HCT116 (cell line): ENCODE results near the gene CDKN2A. TPM values are rescaled to one million over a fixed set of nuclear protein-coding genes. Genes with fewer than 3 reads are reported as not detected.

ENCODE experiments used
- ATAC-seq: fragments of 200-7000 bp; cut with Tn5 transposase; 2 replicates; pipeline ENCODE4 v1.9.1; 2020; ENCODE audit warnings: mild to moderate bottlenecking, moderate library complexity
- BruUV-seq: library from RNA; stranded (reverse); fragments of 400-500 nt; replicated peaks from 2 replicates; lab custom pipeline; 2021; lab: Mats Ljungman, UMichigan
- CTCF ChIA-PET: fragments of 300-600 bp; sonication (Branson Sonifier 250); formaldehyde crosslinking; loops from one replicate; lab custom pipeline; 2021; ENCODE audit warnings: antibody characterized with exemption; lab: Charles Lee
- POLR2A ChIA-PET: fragments of 300-600, 350-600 bp; sonication (Branson Sonifier 250); formaldehyde crosslinking; loops from one replicate; lab custom pipeline; 2021; ENCODE audit warnings: antibody characterized with exemption; lab: Charles Lee
- RAD21 ChIA-PET, 2 experiments: fragments of 300-600 bp; sonication (Branson Sonifier 250); formaldehyde crosslinking; loops; one replicate each; lab custom pipeline; 2023; ENCODE audit warnings: low total read pairs in 2 of 2; ENCODE audit not compliant: uncharacterized antibody in 2 of 2, unreplicated experiment in 2 of 2, low non-redundant PET in 1 of 2; lab: Charles Lee
- DNase-seq: peaks from one replicate; pipeline ENCODE4 v3.0.0-alpha.2; 2010; ENCODE audit warnings: low read depth, low spot score
- H2AFZ ChIP-seq: fragments of 200-600 bp; shearing (Covaris generic), sonication (generic); 2 replicates; pipeline ENCODE4 v1.6.1; 2017; ENCODE audit warnings: low read depth, mixed run types, mixed read lengths, antibody characterized with exemption, low read length; ENCODE audit not compliant: poor library complexity, severe bottlenecking
- H3K27ac ChIP-seq: 2 replicates; pipeline ENCODE4 v1.5.1; 2012; ENCODE audit warnings: low read depth, low read length
- H3K27me3 ChIP-seq: fragments of 200-600 bp; sonication (generic); 2 replicates; pipeline ENCODE4 v1.6.1; 2016; ENCODE audit warnings: mixed run types, low read length, mixed read lengths; ENCODE audit not compliant: insufficient read depth
- H3K36me3 ChIP-seq, 2 experiments: fragments of 200-500 bp in 1 of 2; fragments of 200-600 bp in 1 of 2; sonication (Bioruptor generic) in 1 of 2; sonication (generic) in 1 of 2; 2 replicates each; pipeline versions ENCODE4 v1.5.1 to v1.6.1; 2014 to 2016; ENCODE audit warnings: low read length in 2 of 2, inconsistent platforms in 1 of 2, mixed read lengths in 1 of 2, mixed run types in 1 of 2; ENCODE audit not compliant: insufficient read depth in 2 of 2, control insufficient read depth in 1 of 2
- H3K4me1 ChIP-seq, 2 experiments: fragments of 200-600 bp in 1 of 2; sonication (generic) in 1 of 2; 2 replicates each; pipeline versions ENCODE4 v1.5.1 to v1.6.1; 2012 to 2017; ENCODE audit warnings: low read length in 2 of 2, inconsistent platforms in 1 of 2, mild to moderate bottlenecking in 1 of 2, mixed read lengths in 1 of 2, mixed run types in 1 of 2, moderate library complexity in 1 of 2; ENCODE audit not compliant: insufficient read depth in 2 of 2, control insufficient read depth in 1 of 2
- H3K4me2 ChIP-seq: fragments of 200-600 bp; sonication (generic); 2 replicates; pipeline ENCODE4 v1.6.1; 2017; ENCODE audit warnings: mixed run types, low read length, mixed read lengths
- H3K4me3 ChIP-seq, 2 experiments: fragments of 200-600 bp in 1 of 2; sonication (generic) in 1 of 2; replicated peaks in 1 of 2; 2 replicates each; pipeline ENCODE4 v1.5.1; 2011 to 2016; ENCODE audit warnings: low read length in 2 of 2, control low read depth in 1 of 2, low read depth in 1 of 2, mild to moderate bottlenecking in 1 of 2, mixed read lengths in 1 of 2, mixed run types in 1 of 2
- H3K79me2 ChIP-seq: fragments of 200-600 bp; sonication (generic); 2 replicates; pipeline ENCODE4 v1.6.1; 2017; ENCODE audit warnings: mild to moderate bottlenecking, mixed run types, low read length, moderate library complexity, mixed read lengths; ENCODE audit not compliant: insufficient read depth
- H3K9ac ChIP-seq: fragments of 200-600 bp; sonication (generic); 2 replicates; pipeline ENCODE4 v1.6.1; 2016; ENCODE audit warnings: low read length, mixed read lengths
- H3K9me2 ChIP-seq: fragments of 200-600 bp; sonication (generic), shearing (Covaris generic); 2 replicates; pipeline ENCODE4 v1.6.1; 2017; ENCODE audit warnings: mixed run types, mild to moderate bottlenecking, moderate library complexity; ENCODE audit not compliant: insufficient read depth
- H3K9me3 ChIP-seq, 2 experiments: fragments of 200-500 bp in 1 of 2; fragments of 200-600 bp in 1 of 2; sonication (Bioruptor generic) in 1 of 2; sonication (generic) in 1 of 2; 2 replicates each; pipeline ENCODE4 v1.6.1; 2014 to 2017; ENCODE audit warnings: low read length in 2 of 2, mixed read lengths in 2 of 2, inconsistent platforms in 1 of 2, low read depth in 1 of 2, mild to moderate bottlenecking in 1 of 2, mixed run types in 1 of 2, moderate library complexity in 1 of 2; ENCODE audit not compliant: control insufficient read depth in 1 of 2, insufficient read depth in 1 of 2
- H4K20me1 ChIP-seq: fragments of 200-600 bp; sonication (generic), shearing (Covaris generic); 2 replicates; pipeline ENCODE4 v1.6.1; 2017; ENCODE audit warnings: mixed run types, mild to moderate bottlenecking, moderate library complexity; ENCODE audit not compliant: insufficient read depth
- ATF3 ChIP-seq: IDR thresholded peaks from 2 replicates; pipeline ENCODE4 v1.6.1; 2012
- CBX3 ChIP-seq: IDR thresholded peaks from 2 replicates; pipeline ENCODE4 v1.6.1; 2012; ENCODE audit warnings: low read depth
- EGR1 ChIP-seq: IDR thresholded peaks from 2 replicates; pipeline ENCODE4 v1.6.1; 2012; ENCODE audit warnings: low read depth
- POLR2A ChIP-seq: IDR thresholded peaks from 2 replicates; pipeline ENCODE4 v1.7.0; 2011; ENCODE audit warnings: borderline replicate concordance; ENCODE audit not compliant: insufficient read depth, insufficient read length; ENCODE audit errors: extremely low read depth
- RAD21 ChIP-seq: IDR thresholded peaks from 2 replicates; pipeline ENCODE4 v1.6.1; 2012; ENCODE audit warnings: low read depth, mild to moderate bottlenecking
- SIN3A ChIP-seq: IDR thresholded peaks from 2 replicates; pipeline ENCODE4 v1.6.1; 2012; ENCODE audit warnings: low read depth
- SRF ChIP-seq: IDR thresholded peaks from 2 replicates; pipeline ENCODE4 v1.6.1; 2012; ENCODE audit warnings: low read depth
- TCF7L2 ChIP-seq: IDR thresholded peaks from 2 replicates; pipeline ENCODE4 v1.7.0; 2011; ENCODE audit warnings: borderline replicate concordance, inconsistent platforms; ENCODE audit not compliant: insufficient read depth, insufficient read length; ENCODE audit errors: extremely low read depth
- YY1 ChIP-seq: IDR thresholded peaks from 2 replicates; pipeline ENCODE4 v1.6.1; 2011; ENCODE audit warnings: low read length, low read depth, moderate library complexity, mild to moderate bottlenecking; ENCODE audit not compliant: insufficient replicate concordance; ENCODE audit errors: extremely low read depth
- ZBTB33 ChIP-seq: IDR thresholded peaks from 2 replicates; pipeline ENCODE4 v1.6.1; 2011; ENCODE audit warnings: mild to moderate bottlenecking, low read length, moderate library complexity; ENCODE audit not compliant: insufficient replicate concordance; ENCODE audit errors: extremely low read depth
- ZNF274 ChIP-seq: fragments of 200-500 bp; sonication (Bioruptor generic); IDR thresholded peaks from 2 replicates; pipeline ENCODE4 v1.6.1; 2014; ENCODE audit warnings: mild to moderate bottlenecking, low read depth, low read length, inconsistent platforms
- intact Hi-C: fragments of 100-400 bp; cut with micrococcal nuclease; formaldehyde crosslinking; loops from 2 replicates; pipeline ENCODE4 v1.10.0; 2022
- total RNA-seq: library from RNA; stranded (reverse); gene quantifications from one replicate; pipeline ENCODE4 v1.2.1, GENCODE V29; 2021; ENCODE audit not compliant: unreplicated experiment

The CDKN2A gene
- total RNA-seq, 1 experiment from 2014 or later, result 89.7 TPM

GRCh38 chr9:21958833-21959232 is 35.4 kb downstream of the CDKN2A start:
- H3K36me3 ChIP-seq, result no peaks in the 10 kb centered on the region
- H3K4me3 ChIP-seq, result no peak overlapping the region
- H3K27ac ChIP-seq, result no peak overlapping the region
- no TSS peak for BruUV-seq
- H3K4me2 ChIP-seq, result no peak overlapping the region
- H3K4me1 ChIP-seq, result no peaks in the 10 kb centered on the region
- no peak overlapping the region for H3K9ac ChIP-seq
- no peak for ATAC-seq
- ChIA-PET RAD21 (no interaction called here), POLR2A (no interaction called here), CTCF (no interaction called here)
- H4K20me1 ChIP-seq, result no peaks in the 10 kb centered on the region
- H3K79me2 ChIP-seq, result no peaks in the 10 kb centered on the region
- no peaks in the 10 kb centered on the region for H3K9me2 ChIP-seq
- intact Hi-C loops, result no loop called here
- TF ChIP-seq ATF3, result no peak
- TF ChIP-seq YY1, result no peak
- no peak for TF ChIP-seq TCF7L2
- TF ChIP-seq RAD21, result no peak
- TF ChIP-seq ZNF274, result no peak
- TF ChIP-seq CBX3, result no peak
- TF ChIP-seq POLR2A, result no peak
- TF ChIP-seq SIN3A, result no peak
- TF ChIP-seq EGR1, result no peak
- TF ChIP-seq SRF, result no peak
- TF ChIP-seq ZBTB33, result no peak
- DNase-seq, result no peak
- H3K9me3 ChIP-seq, result no peaks in the 10 kb centered on the region
- H2AFZ ChIP-seq, result no peak overlapping the region
- H3K27me3 ChIP-seq, result no peaks in the 10 kb centered on the region
